NCI-H1105 (cell line): Measurements from ENCODE around the gene CHD9.
"Not testable (repeated sequence)": the region's sequence is repeated elsewhere in the genome, so short reads cannot be mapped to it uniquely, and the experiment has no call there.

Experiments
- DNase-seq: peaks from one replicate; lab custom pipeline; 2025; lab: John Stamatoyannopoulos, UW

The CHD9 gene

DNA sequence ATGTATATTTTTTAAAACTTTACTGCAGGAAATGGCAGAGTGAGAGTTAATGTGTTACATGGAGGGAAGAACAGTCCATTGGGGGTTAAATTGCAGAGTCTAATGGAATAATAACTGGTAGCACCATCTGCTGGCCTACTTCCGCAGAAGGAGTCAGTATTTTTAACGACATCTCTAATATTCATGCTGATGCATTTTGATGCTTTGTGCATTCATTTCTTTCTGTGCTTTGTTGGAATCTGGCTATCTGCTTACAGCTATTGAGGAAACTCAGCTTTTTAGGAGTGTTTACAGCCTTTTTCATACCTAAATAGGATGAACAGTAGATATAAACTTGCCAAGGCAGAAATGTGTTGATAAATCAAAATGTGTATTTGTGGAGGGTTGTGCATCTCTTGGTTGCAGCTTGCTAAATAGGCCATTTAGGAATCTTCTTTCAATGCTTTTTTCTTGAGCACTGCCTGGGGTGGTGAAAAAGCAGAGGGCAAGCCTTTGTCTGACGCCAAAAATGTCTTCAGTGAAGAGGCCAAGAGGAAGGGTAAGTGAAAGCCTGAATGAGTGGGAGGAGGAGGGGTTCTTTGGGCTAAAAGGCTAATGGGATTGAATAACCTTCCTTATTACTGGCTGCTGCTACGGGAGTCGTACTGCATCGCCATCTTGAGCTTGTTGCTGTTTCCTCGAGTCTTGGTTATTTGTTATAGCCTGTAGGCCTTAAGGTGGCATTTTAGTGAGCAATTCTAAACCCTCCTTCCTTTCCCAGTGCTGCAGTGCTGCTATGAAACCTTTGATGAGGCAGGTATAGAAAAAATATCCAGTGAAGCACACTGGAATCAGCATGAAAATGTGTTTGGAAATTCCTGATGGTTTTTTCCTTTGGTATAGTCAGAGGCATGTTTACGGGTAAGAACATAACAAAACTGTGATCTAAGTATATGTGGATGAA lies 153.3 kb downstream of the CHD9 start:
- peak; percentile 94 for DNase-seq

DNA sequence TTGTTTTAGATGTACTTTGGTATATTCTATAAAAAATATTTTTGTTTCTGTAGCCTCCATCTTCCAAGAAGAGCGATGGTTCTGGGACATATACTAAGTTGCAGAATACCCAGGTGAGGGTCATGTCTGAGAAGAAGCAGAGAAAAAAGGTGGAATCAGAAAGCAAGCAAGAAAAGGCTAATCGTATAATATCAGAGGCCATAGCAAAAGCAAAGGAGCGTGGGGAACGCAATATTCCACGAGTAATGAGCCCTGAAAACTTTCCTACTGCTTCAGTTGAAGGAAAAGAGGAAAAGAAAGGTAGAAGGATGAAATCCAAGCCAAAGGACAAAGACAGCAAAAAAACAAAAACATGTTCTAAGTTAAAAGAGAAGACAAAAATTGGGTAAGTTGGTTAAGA lies 154.6 kb downstream of the CHD9 start:
- no peak for DNase-seq

DNA sequence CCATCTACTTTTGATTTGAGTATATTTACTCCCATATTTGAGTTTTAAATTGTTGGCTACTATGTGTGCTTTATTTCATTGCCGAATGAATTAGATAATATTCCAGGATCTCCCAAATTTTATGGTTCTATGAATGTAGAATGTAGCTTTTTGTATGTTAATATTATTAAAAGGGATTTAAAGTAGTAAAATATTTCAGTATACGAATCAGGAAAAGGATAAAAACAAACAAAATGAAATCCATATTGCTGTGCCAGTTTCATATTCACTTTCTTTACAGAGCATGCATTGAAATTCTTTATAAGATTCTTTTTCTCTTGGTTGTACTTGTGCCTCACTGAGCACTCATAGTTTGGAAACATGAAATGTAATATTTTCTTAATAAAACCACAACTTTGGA lies 155.1 kb downstream of the CHD9 start:
- DNase-seq: no peak

DNA sequence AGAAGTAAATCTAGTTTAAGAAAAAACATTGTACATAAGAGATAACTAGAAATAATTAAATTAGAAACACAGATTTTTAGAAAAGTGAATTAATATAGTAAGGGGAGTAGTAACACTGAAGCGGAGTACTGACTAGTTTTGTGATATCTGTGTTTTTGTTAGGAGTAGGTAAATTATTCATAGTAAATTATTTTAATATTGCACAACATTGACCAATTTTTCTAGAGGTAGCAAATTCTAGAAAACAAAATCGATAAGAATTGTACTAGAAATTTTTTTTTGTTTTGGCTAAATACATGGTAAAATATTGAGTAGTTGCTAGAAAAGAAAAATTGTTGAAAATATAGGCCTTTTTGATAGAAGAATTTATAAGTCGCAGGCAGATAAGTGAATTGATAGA lies 156.5 kb downstream of the CHD9 start:
- no peak for DNase-seq

DNA sequence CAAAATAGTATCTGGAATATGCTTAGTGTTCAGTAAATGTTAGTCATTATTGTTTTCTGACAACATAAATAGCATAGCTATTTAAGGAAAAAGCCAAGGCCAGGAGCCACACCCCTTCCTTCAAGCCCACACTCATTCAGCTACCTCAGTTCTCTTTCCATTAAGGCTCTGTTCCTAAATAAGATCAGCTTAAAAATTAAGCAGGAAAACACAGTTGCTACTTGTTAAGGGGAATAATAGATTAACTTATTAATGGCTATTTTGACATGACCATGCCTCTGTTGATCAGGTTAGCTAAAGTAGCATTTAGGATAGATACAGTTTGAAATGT lies 158.1 kb downstream of the CHD9 start:
- DNase-seq: no peak

DNA sequence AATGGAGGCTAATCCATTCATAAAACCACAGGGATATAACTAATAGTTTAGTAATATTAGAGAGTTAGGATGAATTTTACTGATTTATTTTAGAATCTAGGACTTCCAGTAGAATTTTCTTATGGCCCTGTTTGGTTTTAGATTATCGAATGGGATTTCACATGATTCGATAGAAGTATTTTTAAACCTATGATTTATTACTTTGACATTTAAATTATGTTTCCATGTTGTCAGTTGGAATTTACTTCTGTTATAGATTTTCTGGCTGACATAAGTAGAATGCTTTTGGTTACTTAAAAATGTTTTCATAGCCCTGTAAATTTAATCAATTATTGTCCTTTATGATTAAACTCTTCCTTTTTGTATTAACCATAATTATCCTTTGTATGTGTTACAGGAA lies 158.8 kb downstream of the CHD9 start:
- no peak for DNase-seq

DNA sequence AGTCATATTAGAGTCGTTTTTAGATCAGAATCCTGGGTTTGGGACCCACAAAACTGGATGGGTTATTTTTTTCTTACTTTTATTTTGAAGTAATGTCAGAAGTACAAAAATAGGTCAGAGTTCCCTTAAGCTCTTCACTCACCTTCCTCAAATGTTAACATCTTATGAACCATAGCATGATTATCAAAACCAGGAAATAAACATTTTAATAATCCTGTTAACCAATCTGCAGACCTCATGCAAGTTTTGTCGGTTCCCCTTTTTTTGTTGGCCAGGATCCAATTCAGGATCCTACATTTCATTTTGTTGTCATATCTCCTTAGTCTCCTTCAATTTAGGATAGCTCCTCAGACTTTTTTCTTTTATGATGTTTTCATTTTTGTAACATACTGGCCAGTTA lies 162.0 kb downstream of the CHD9 start:
- DNase-seq: no peak

DNA sequence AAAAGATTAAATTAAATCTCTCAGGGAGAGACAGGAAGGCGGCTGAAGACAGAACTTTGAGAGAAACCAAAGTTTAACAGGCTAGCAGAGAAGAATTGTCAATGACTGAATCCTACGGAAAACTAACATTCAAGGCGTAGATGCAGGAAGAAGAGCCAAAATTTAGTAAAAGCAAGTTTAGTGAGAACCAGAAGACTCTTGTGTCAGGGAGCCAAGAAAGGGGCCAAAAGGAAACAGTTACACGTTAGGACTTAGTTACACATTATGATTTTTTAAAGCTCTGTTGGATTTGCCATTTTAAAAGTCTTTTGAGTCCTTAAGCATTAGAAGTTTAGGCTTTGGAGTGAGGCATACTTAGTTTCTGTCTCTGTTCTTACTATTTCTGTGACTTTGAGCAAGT lies 164.6 kb downstream of the CHD9 start:
- no peak for DNase-seq

DNA sequence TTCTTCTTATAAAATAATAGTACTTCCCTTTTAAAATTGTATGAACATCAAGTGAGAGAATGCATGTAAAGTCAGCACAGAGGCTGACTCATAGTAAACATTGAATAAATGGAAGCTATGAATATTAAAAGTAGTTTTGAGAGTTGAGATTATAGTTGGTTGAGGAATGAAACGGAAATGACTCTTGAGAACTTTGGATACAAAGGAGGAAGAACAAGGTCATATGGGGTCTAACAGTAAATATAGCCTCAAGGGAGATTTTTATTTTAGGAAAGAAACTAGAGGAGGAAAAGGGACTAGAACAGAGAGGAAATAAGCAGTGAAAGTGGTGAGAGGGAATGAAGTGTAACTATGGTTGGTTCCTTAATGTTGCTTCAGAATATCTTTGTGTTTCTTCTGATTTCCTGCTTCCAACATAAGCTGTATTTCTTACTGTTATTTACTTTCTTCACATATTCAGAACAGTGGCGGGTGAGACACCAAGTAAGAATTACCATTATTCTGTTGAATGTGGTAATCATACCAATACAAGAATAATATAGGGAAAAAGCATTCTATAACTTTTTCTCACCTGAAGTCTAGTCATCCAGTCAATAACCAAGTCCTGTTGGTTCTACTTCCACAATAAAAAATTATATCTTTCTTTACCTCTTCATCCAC lies 165.1 kb downstream of the CHD9 start:
- DNase-seq: no peak

DNA sequence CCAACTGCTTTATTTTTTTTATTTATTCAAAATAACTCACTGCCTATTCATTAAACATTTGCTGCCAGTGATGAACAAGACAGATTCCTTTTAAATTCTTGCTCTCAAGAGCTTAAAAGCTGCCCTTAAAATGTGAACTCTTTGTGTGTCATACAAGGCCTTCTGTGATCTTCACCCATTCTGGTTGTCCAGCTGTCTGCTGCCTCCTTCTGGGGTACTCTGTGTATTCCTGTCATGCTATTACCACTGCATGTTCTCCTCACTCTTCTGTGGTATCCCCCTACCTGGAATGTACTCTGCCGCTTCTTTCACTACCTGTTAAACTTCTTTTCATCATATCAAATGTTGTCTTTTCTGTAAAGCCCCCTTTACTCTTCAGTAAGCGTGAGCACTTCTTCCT lies 165.8 kb downstream of the CHD9 start:
- DNase-seq: no peak

DNA sequence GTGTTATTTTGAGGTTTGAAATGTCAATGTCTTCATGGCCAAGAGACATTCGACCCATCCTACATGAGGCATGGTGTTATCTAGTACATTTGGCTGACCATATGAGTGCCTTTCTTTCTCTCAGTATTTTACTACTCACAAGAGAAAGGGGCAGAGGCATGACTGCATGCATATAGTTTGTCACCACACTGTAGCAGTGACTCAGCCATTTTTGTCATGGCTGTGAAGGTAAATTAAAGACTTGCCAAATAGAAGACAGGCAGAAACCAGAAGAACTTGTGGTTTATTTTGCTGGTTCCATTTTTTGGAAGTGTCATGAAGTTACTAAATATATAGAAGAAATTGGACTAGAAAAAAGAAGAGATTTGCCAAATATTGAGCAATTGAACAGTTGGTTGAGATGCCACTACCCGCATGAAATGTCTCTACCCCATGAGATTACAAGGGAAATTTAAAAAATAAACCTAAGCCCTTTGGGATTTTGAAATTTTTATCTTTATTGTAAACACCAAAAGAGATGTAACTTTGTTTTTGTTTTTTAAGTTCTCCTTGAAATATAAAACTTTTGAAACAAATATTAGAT lies 170.3 kb downstream of the CHD9 start:
- DNase-seq: no peak

DNA sequence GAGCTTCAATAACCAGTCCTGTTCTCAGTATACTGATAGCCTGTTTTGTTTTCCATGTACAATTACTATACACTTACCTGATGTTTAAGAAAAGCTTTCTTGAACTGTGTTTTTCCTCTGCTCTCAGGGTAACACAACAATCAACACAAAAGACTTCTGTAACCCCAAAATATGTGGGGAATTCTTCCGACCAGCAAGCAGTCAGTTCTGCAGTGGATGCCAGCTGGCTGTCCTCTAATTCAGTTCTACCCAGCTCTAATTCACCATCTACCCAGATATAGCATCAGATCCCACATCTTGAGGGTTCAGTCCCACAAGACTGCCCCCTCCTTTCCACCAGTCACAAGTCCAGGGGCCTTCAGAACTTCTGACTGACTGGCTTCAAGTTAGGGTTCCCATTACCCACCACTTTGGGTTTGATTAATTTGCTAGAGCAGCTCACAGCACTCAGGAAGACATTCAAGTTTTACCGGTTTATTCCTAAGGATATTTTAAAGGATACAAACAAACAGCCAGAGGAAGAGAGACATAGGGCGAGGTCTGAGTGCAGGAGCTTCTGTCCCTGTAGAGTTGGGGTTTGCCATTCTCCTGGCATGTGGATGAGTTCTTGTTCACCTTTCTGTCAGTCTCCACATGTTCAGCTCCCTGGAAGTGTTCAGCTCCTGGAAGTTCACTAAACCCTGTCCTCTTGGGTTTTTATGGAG lies 178.2 kb downstream of the CHD9 start:
- no peak for DNase-seq

DNA sequence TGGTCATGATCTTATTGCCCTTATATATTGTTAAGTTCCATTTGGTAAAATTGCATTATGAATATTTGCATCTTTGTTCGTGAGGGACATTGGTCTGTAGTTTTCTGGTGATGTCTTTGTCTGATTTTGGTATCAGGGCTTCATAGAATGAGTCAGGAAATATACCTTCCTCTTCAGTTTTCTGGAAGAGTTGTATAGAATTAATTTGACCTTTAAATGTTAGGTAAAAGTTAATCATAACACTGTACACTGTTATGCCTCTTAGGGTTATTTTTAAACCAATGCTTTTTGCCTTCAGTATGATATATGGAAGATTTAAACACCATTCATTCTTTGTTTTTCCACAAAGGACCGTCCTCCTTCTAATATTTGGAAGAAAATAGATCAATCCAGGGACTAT lies 180.0 kb downstream of the CHD9 start:
- no peak for DNase-seq

DNA sequence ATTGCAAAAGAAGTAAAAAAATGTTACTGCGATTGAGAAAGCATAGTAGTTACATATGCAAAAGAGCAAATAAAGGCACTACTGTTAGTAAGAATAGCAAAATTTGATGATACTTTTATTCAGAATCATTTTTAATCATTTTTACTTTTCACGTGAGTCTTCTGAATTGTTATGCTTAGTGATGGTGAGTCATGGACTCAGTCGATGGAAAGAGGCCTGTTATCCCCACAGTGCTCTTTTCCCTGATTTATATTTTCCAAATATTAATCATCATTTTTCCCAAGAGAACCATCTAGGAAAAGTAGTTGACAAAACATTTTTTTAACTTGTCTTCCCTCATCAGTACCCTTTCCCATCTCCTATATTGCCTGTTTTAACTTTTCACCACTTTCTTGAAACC lies 181.1 kb downstream of the CHD9 start:
- DNase-seq: no peak

DNA sequence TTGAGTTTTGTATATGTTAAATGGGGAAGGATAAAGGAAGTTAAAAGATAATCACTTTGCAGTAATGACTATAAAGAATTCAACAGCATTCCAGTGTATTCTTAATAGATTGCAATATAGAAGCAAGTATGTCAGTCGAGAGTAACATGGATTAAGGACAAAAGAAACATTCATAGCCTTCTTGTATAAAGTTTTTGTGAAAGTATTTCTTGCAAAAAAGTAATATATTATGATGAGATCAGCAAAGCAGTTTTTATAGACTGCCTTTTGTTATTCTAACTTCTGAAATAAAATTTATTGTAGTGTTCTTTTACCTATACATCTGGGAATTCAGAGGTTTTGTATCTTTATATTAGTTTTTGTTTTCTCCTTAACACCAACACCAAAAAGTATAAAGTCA lies 194.5 kb downstream of the CHD9 start:
- no peak for DNase-seq

DNA sequence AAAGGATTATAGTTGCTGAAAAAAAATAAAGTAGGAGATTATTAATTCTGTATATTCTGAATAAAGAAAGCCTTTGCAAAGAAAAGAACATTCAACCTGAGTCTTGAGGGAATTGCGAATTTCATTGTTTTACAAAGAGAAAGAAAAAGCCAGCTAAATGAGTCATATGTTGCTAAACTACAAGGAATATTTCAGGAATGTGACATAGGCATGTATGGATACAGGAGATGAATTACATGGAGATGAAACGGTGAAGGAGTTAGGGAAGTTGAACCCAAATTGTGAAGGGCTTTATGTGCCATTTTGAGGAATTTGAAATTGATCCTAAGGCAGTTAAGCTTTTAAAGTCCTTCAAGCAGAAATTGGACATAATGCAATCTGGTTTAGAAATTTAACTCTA lies 202.2 kb downstream of the CHD9 start:
- DNase-seq: no peak

DNA sequence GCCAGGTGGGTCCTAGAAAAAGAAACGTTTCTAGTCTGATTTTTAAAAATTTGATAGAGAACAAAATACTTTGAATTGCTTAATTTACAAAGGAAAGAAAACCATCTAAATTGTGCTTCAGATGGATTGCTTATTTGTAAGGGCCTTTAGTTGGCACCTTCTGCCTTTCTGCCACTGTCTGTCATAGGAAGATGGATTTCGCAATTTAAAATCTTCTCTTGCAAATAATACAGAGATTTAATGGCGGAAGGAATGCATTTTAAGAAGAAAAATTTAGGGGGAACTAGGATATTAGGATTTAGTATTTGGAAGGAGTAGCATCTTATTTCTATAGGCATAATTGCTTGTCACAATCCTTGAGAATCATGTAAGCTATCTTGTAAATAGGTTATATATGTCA lies 204.0 kb downstream of the CHD9 start:
- DNase-seq: no peak

DNA sequence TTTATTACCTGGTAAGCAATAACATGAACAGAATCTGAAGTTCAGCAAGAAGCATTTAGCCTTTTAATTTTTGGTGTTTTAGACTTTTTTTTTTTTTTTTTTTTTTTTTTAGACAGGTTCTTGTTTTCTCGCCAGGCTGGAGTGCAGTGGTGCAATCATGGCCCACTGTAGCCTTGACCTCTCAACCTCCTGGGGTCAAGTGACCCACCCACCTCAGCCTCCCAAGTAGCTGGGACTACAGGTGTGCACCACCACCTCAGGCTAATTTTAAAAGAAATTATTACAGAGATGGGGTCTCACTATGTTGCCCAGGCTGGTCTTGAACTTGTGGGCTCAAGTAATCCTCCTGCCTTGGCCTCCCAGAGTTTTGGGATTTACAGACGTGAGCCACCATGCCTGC lies 206.5 kb downstream of the CHD9 start:
- DNase-seq: no peak

DNA sequence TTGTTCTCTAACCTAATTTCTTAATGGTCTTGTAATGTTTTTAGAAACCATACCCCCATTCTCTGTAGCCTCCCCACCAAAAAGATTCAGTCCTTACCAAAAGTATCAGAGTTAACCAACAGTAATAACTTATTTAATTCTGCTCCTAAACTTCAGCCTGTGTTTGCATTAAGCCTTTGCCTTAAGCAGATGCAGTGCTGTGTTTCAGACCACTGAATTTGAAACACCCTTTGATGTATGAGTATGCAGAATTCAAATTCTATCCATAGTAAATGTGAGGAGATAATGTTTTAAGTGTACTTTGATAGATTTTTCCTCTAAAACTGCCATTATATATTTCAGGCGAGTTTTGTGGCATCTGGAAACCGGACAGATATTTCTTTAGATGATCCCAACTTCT lies 207.9 kb downstream of the CHD9 start:
- no peak for DNase-seq

DNA sequence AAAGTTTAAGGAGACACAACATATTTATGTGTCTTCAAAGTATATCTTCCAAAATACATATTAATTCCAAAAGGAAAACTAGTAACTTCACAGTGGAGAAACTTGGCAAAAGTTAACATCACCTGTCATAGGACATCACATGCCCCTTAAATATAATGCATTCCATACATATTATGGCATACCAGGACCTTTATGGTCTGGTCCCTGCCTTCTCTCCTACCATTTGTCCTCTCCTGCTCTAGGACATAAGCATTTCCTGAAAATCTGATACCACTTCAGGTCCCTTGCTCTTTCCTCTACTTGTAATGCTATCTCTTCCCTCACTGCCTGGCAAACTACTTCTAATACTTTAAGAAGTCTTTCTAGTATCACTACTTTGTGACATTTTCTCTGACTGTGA lies 211.4 kb downstream of the CHD9 start:
- DNase-seq: no peak

DNA sequence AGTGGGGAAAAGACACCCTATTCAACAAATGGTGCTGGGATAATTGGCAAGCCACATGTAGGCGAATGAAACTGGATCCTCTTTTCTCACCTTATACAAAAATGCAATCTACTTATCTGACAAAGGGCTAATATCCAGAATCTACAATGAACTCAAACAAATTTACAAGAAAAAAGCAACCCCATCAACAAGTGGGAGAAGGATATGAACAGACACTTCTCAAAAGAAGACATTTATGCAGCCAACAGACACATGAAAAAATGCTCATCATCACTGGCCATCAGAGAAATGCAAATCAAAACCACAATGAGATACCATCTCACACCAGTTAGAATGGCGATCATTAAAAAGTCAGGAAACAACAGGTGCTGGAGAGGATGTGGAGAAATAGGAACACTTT lies 223.7 kb downstream of the CHD9 start:
- DNase-seq: not testable (repeated sequence)

DNA sequence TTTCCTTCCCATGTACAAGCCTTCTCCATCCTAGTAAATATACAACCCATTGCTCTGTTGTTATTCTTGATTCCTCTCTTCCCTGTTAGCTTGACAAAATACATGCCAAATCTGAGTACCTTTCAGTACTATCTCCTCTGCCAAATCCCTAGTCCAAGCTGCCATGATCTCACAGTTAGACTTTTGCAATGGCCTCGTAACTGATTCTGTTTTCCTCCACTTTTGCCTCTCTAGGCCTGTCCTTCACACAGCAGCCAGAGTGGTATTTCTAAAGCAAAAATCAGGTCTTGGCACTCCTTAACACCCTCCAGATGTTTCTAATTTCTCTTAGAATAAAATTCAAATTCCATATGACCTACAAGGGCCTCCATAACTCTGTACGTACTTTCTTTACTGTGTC lies 226.5 kb downstream of the CHD9 start:
- DNase-seq: no peak

DNA sequence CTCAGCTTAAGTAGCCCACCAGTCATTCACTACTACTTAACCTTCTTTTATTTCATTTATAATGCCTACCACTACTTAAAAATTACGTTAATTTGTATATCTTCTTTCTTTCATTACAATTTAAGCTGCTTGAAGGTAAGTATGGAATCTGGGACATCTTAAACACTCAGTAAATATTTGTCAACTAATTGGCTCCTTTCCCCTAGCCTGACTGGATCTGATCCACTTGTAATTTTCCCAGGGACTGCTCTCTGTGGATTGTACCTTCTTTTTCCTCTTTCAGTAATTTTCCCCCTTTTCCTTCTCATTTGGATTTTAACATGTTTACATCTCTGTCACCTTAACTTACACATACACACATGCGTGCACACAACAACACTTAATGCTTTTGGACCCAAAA lies 227.1 kb downstream of the CHD9 start:
- no peak for DNase-seq
